Uterus (tissue), 2 donors: ENCODE data around the gene VSTM4.

ENCODE experiments used
- POLR2A ChIP-seq, 2 donors: fragments of 450-650 bp; IDR thresholded peaks; one replicate each; pipeline ENCODE4 v1.6.1; 2016; ENCODE audit warnings: antibody characterized with exemption in 2 of 2, mild to moderate bottlenecking in 1 of 2, moderate library complexity in 1 of 2
- TF ChIP-seq, protein P1 (sequence below), 4 experiments: fragments of 200-600 bp in 2 of 4; fragments of 450-650 bp in 2 of 4; sonication (generic) in 2 of 4; IDR thresholded peaks; one replicate each; pipeline ENCODE4 v1.5.1; 2016 to 2019; ENCODE audit warnings: antibody characterized with exemption in 4 of 4, mild to moderate bottlenecking in 2 of 4, moderate library complexity in 1 of 4

DNA sequence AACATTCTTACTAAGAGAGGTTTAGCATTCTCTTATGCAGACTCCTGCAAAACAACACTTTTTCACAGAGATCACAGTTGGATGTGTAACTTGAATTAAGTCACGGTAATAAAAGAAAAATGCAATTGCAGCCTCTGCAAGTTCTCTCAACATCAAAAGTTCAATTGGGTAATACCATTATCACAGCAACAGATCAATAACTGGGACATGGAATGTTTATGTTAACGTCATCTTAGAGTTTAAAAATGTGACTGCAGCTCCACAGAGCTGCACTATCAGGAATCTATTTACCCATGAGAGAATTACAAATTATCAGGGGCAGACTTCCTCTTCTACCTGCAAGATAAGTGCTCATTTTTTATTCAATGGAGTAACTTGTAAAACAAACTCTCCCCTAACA lies 86.7 kb downstream of the VSTM4 start:
- TF ChIP-seq, protein P1, sequence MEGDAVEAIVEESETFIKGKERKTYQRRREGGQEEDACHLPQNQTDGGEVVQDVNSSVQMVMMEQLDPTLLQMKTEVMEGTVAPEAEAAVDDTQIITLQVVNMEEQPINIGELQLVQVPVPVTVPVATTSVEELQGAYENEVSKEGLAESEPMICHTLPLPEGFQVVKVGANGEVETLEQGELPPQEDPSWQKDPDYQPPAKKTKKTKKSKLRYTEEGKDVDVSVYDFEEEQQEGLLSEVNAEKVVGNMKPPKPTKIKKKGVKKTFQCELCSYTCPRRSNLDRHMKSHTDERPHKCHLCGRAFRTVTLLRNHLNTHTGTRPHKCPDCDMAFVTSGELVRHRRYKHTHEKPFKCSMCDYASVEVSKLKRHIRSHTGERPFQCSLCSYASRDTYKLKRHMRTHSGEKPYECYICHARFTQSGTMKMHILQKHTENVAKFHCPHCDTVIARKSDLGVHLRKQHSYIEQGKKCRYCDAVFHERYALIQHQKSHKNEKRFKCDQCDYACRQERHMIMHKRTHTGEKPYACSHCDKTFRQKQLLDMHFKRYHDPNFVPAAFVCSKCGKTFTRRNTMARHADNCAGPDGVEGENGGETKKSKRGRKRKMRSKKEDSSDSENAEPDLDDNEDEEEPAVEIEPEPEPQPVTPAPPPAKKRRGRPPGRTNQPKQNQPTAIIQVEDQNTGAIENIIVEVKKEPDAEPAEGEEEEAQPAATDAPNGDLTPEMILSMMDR (IDR thresholded peaks at IDR 0.05) = no peak
- no peak for TF ChIP-seq POLR2A (IDR thresholded peaks at IDR 0.05)
